GM23338 (cell line): Measurements from ENCODE around the gene ZNF335. TPM values are rescaled to one million over a fixed set of nuclear protein-coding genes. Genes with fewer than 3 reads are reported as not detected.

ENCODE experiments used
- ATAC-seq: fragments of 200-7000 bp; cut with Tn5 transposase; 3 replicates; pipeline ENCODE4 v1.9.1; 2020
- DNase-seq: peaks from one replicate; pipeline ENCODE4 v3.0.0-alpha.2; 2015; ENCODE audit warnings: low spot score
- H2AFZ ChIP-seq: fragments of 200-600 bp; sonication (generic); 2 replicates; pipeline ENCODE4 v1.8.0; 2016; ENCODE audit warnings: antibody characterized with exemption, mild to moderate bottlenecking, moderate library complexity
- H3F3A ChIP-seq: fragments of 200-600 bp; sonication (generic); replicated peaks from 2 replicates; pipeline ENCODE4 v1.8.0; 2017; ENCODE audit warnings: antibody characterized with exemption, mixed run types, low read depth
- H3K27ac ChIP-seq: fragments of 200-600 bp; sonication (generic); 2 replicates; pipeline ENCODE4 v1.6.1; 2016; ENCODE audit warnings: low read depth
- H3K27me3 ChIP-seq: fragments of 200-600 bp; sonication (generic); 2 replicates; pipeline ENCODE4 v1.8.0; 2016; ENCODE audit warnings: mild to moderate bottlenecking, mixed run types, moderate library complexity; ENCODE audit not compliant: insufficient read depth
- H3K36me3 ChIP-seq: fragments of 200-600 bp; sonication (generic); 2 replicates; pipeline ENCODE4 v1.8.0; 2016; ENCODE audit warnings: mild to moderate bottlenecking; ENCODE audit not compliant: insufficient read depth
- H3K4me1 ChIP-seq: fragments of 200-600 bp; sonication (generic); 2 replicates; pipeline ENCODE4 v1.8.0; 2016; ENCODE audit warnings: mild to moderate bottlenecking, moderate library complexity; ENCODE audit not compliant: insufficient read depth
- H3K4me2 ChIP-seq: fragments of 200-600 bp; sonication (generic); 2 replicates; pipeline ENCODE4 v1.7.1; 2017; ENCODE audit warnings: mixed run types
- H3K4me3 ChIP-seq: fragments of 200-600 bp; sonication (generic); 2 replicates; pipeline ENCODE4 v1.6.1; 2016; ENCODE audit warnings: mixed run types
- H3K79me2 ChIP-seq: fragments of 200-600 bp; sonication (generic); replicated peaks from 2 replicates; pipeline ENCODE4 v1.8.0; 2017; ENCODE audit warnings: mild to moderate bottlenecking; ENCODE audit not compliant: insufficient read depth
- H3K9me2 ChIP-seq: fragments of 200-600 bp; sonication (generic); 2 replicates; pipeline ENCODE4 v1.8.0; 2017; ENCODE audit not compliant: insufficient read depth
- H4K20me1 ChIP-seq: fragments of 200-600 bp; sonication (generic); replicated peaks from 2 replicates; pipeline ENCODE4 v1.8.0; 2017; ENCODE audit warnings: mild to moderate bottlenecking; ENCODE audit not compliant: insufficient read depth
- H3K27ac Mint-ChIP-seq: 2 replicates; pipeline ENCODE4 v1.8.0; 2020; ENCODE audit warnings: inconsistent platforms, mild to moderate bottlenecking, moderate library complexity, mixed read lengths
- H3K27me3 Mint-ChIP-seq: 3 replicates; pipeline ENCODE4 v1.8.0; 2022; ENCODE audit warnings: low read depth, mild to moderate bottlenecking, moderate library complexity, mixed read lengths, inconsistent platforms; ENCODE audit not compliant: insufficient read depth, poor library complexity
- H3K36me3 Mint-ChIP-seq: 3 replicates; pipeline ENCODE4 v1.8.0; 2021; ENCODE audit warnings: low read depth, mild to moderate bottlenecking, inconsistent platforms, moderate library complexity, mixed read lengths
- H3K4me1 Mint-ChIP-seq: 3 replicates; pipeline ENCODE4 v1.8.0; 2020; ENCODE audit warnings: mild to moderate bottlenecking, inconsistent platforms, mixed read lengths
- H3K4me3 Mint-ChIP-seq: 3 replicates; pipeline ENCODE4 v1.8.0; 2021; ENCODE audit warnings: moderate library complexity, mild to moderate bottlenecking, inconsistent platforms, mixed read lengths
- H3K9me3 Mint-ChIP-seq: 3 replicates; pipeline ENCODE4 v1.8.0; 2020; ENCODE audit warnings: moderate library complexity, mild to moderate bottlenecking, inconsistent platforms, mixed read lengths
- CREB1 ChIP-seq: fragments of 250-450 bp; sonication (Bioruptor Pico); IDR thresholded peaks from 2 replicates; pipeline ENCODE4 v1.5.0; 2020; ENCODE audit warnings: low read depth, mild to moderate bottlenecking, moderate library complexity
- ETS1 ChIP-seq: IDR thresholded peaks from 2 replicates; pipeline ENCODE4 v1.6.1; 2016; ENCODE audit warnings: antibody characterized with exemption
- EZH2 ChIP-seq: fragments of 200-600 bp; sonication (generic); IDR thresholded peaks from one replicate; pipeline ENCODE4 v1.8.0; 2017; ENCODE audit warnings: antibody characterized with exemption, mild to moderate bottlenecking, low read depth; ENCODE audit not compliant: unreplicated experiment
- EZH2phosphoT487 ChIP-seq: fragments of 200-600 bp; sonication (generic); IDR thresholded peaks from one replicate; pipeline ENCODE4 v1.8.1; 2018; ENCODE audit warnings: antibody characterized with exemption; ENCODE audit not compliant: unreplicated experiment
- JUNB ChIP-seq: IDR thresholded peaks from one replicate; pipeline ENCODE4 v1.6.1; 2016; ENCODE audit warnings: antibody characterized with exemption; ENCODE audit not compliant: unreplicated experiment
- NANOG ChIP-seq: IDR thresholded peaks from 2 replicates; pipeline ENCODE4 v1.6.1; 2016; ENCODE audit warnings: antibody characterized with exemption, borderline replicate concordance
- POLR2AphosphoS5 ChIP-seq: IDR thresholded peaks from 2 replicates; pipeline ENCODE4 v1.6.1; 2016; ENCODE audit warnings: antibody characterized with exemption, low read depth
- STAT1 ChIP-seq: IDR thresholded peaks from one replicate; pipeline ENCODE4 v1.6.1; 2016; ENCODE audit warnings: antibody characterized with exemption; ENCODE audit not compliant: unreplicated experiment
- ZNF114 ChIP-seq: fragments of 250-450 bp; sonication (Bioruptor Pico); IDR thresholded peaks from 2 replicates; pipeline ENCODE4 v1.5.0; 2020; ENCODE audit warnings: mild to moderate bottlenecking, moderate library complexity
- ZNF331 ChIP-seq: fragments of 250-450 bp; sonication (Bioruptor Pico); IDR thresholded peaks from 2 replicates; pipeline ENCODE4 v1.5.0; 2020; ENCODE audit warnings: low read depth, mild to moderate bottlenecking, moderate library complexity
- ZNF462 ChIP-seq: fragments of 250-450 bp; sonication (Bioruptor Pico); IDR thresholded peaks from 2 replicates; pipeline ENCODE4 v1.5.0; 2020; ENCODE audit warnings: mild to moderate bottlenecking, moderate library complexity
- polyA plus RNA-seq: library from polyadenylated mRNA; unstranded; fragments of >200 nt; fragmentation: Nextera tagmentation; extraction: Ambion mirVana; gene quantifications from 2 replicates; pipeline ENCODE4 v1.2.1, GENCODE V29; 2016
- total RNA-seq: library from RNA; depleted of rRNA; stranded (reverse); fragments of >200 nt; shearing (Covaris generic); gene quantifications from 2 replicates; pipeline ENCODE4 v1.2.3, GENCODE V29; 2014
- TF ChIP-seq, protein P1 (sequence below), 2 experiments: fragments of 200-600 bp in 1 of 2; sonication (generic) in 1 of 2; conservative IDR thresholded peaks; 2 replicates each; pipeline versions ENCODE4 v1.5.1 to v1.6.1; 2016 to 2017; ENCODE audit warnings: antibody characterized with exemption in 2 of 2, low read depth in 2 of 2, mild to moderate bottlenecking in 2 of 2, moderate library complexity in 1 of 2
- TF ChIP-seq, protein P2 (sequence below): IDR thresholded peaks from one replicate; pipeline ENCODE4 v1.6.1; 2018; ENCODE audit warnings: antibody characterized with exemption; ENCODE audit not compliant: unreplicated experiment

The ZNF335 gene
- total and polyA plus RNA-seq, 2 experiments from 2014 or later, result 7.4 to 24.2 TPM

DNA sequence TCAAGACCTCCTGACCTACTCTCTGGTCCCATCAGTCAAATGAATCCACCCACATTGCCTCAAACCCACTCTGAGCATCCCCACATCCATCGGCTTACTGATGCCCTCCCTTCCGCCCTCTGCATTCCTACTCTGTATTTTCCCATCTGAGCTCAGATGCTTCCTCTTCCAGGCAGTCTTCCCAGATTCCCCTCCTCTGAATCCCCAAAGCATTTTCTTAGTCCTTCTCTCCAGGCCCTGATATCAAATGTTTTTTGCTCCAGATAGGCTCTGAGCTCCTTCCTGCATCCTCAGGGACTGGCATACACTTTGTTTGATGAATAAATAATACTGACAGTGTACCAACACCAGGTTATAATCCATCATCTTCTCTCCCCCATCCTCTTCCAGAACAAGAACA, 63.9 kb downstream of the ZNF335 start:
- H3K4me1 Mint-ChIP-seq, result peaks cover 14% of the 10 kb centered on the region
- H3K36me3 Mint-ChIP-seq, result peaks cover 71% of the 10 kb centered on the region
- H3K4me3 ChIP-seq, result no peak overlapping the region
- no peaks in the 10 kb centered on the region for H3K27me3 ChIP-seq
- H4K20me1 ChIP-seq, result peaks cover 29% of the 10 kb centered on the region
- no peak overlapping the region for H3K27ac ChIP-seq
- H3K9me3 Mint-ChIP-seq, result no peaks in the 10 kb centered on the region; the same call in 2 of the 3 replicates
- ATAC-seq (no peak), DNase-seq (no peak)
- H3K79me2 ChIP-seq, result peaks cover 10% of the 10 kb centered on the region
- H3K4me3 Mint-ChIP-seq, result no peak overlapping the region
- peaks cover 19% of the 10 kb centered on the region for H3K36me3 ChIP-seq
- no peak for TF ChIP-seq ETS1
- no peak for TF ChIP-seq JUNB
- no peak for TF ChIP-seq EZH2phosphoT487
- no peak for TF ChIP-seq POLR2AphosphoS5
- no peak for TF ChIP-seq EZH2
- no peak for TF ChIP-seq ZNF462 (CRISPR knock-in tag)
- TF ChIP-seq CREB1 (CRISPR knock-in tag), result no peak
- TF ChIP-seq, protein P1, sequence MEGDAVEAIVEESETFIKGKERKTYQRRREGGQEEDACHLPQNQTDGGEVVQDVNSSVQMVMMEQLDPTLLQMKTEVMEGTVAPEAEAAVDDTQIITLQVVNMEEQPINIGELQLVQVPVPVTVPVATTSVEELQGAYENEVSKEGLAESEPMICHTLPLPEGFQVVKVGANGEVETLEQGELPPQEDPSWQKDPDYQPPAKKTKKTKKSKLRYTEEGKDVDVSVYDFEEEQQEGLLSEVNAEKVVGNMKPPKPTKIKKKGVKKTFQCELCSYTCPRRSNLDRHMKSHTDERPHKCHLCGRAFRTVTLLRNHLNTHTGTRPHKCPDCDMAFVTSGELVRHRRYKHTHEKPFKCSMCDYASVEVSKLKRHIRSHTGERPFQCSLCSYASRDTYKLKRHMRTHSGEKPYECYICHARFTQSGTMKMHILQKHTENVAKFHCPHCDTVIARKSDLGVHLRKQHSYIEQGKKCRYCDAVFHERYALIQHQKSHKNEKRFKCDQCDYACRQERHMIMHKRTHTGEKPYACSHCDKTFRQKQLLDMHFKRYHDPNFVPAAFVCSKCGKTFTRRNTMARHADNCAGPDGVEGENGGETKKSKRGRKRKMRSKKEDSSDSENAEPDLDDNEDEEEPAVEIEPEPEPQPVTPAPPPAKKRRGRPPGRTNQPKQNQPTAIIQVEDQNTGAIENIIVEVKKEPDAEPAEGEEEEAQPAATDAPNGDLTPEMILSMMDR (conservative IDR thresholded peaks at IDR 0.05; ENCODE audit: low read depth in 2 of 2), result no peak
- TF ChIP-seq, protein P2, sequence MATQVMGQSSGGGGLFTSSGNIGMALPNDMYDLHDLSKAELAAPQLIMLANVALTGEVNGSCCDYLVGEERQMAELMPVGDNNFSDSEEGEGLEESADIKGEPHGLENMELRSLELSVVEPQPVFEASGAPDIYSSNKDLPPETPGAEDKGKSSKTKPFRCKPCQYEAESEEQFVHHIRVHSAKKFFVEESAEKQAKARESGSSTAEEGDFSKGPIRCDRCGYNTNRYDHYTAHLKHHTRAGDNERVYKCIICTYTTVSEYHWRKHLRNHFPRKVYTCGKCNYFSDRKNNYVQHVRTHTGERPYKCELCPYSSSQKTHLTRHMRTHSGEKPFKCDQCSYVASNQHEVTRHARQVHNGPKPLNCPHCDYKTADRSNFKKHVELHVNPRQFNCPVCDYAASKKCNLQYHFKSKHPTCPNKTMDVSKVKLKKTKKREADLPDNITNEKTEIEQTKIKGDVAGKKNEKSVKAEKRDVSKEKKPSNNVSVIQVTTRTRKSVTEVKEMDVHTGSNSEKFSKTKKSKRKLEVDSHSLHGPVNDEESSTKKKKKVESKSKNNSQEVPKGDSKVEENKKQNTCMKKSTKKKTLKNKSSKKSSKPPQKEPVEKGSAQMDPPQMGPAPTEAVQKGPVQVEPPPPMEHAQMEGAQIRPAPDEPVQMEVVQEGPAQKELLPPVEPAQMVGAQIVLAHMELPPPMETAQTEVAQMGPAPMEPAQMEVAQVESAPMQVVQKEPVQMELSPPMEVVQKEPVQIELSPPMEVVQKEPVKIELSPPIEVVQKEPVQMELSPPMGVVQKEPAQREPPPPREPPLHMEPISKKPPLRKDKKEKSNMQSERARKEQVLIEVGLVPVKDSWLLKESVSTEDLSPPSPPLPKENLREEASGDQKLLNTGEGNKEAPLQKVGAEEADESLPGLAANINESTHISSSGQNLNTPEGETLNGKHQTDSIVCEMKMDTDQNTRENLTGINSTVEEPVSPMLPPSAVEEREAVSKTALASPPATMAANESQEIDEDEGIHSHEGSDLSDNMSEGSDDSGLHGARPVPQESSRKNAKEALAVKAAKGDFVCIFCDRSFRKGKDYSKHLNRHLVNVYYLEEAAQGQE, result no peak
- no peak for TF ChIP-seq ZNF331
- TF ChIP-seq STAT1, result no peak
- no peak for TF ChIP-seq NANOG
- TF ChIP-seq ZNF114, result no peak
- H3K4me1 ChIP-seq, result peaks cover 7% of the 10 kb centered on the region; the same call in 1 of the 2 replicates
- peaks cover 13% of the 10 kb centered on the region; the same call in 1 of the 2 replicates for H3F3A ChIP-seq
- no peaks in the 10 kb centered on the region for H3K9me2 ChIP-seq
- peaks cover 33% of the 10 kb centered on the region for H3K27me3 Mint-ChIP-seq
- H2AFZ ChIP-seq, result no peak overlapping the region
- no peak overlapping the region for H3K27ac Mint-ChIP-seq
- H3K4me2 ChIP-seq, result no peak overlapping the region
